ENCODE measurements around the gene PHC2. TPM values are rescaled to one million over a fixed set of nuclear protein-coding genes. Genes with fewer than 3 reads are reported as not detected.

PHC2 gene
- total RNA-seq, 2 experiments from 2014 or later = 34.0 to 35.0 TPM

GRCh38 chr1:33434363-33434750 lies 3.5 kb upstream of the PHC2 start:
- no peak overlapping the region for H2AFZ ChIP-seq (ENCODE audit: low read length)
- ChIA-PET CTCF (ENCODE audit: unreplicated experiment) (no interaction called here), POLR2A (no interaction called here)
- no peaks in the 10 kb centered on the region for H4K20me1 ChIP-seq (ENCODE audit: insufficient read depth, low read length)
- no peaks in the 10 kb centered on the region for H3K9me3 ChIP-seq (ENCODE audit: low read length)
- H3K79me2 ChIP-seq (ENCODE audit: insufficient read depth, low read depth, low read length) = no peaks in the 10 kb centered on the region
- peaks cover 5% of the 10 kb centered on the region for H3K4me1 ChIP-seq (ENCODE audit: insufficient read depth, low read length, poor library complexity, severe bottlenecking)
- no peaks in the 10 kb centered on the region for H3K9me2 ChIP-seq (ENCODE audit: insufficient read depth, low read length)
- H3K27ac ChIP-seq (ENCODE audit: low read depth, low read length, poor library complexity, severe bottlenecking) = no peak overlapping the region
- TF ChIP-seq EZH2phosphoT487 (IDR thresholded peaks at IDR 0.05; ENCODE audit: borderline replicate concordance, low read depth, low read length) (no peak), CTCF (conservative IDR thresholded peaks at IDR 0.05; ENCODE audit: low read length) (no peak)
- no peak overlapping the region for H3K4me3 ChIP-seq (ENCODE audit: low read depth, low read length, poor library complexity, severe bottlenecking)
- no TSS peak for BruUV-seq (replicated peaks)
- H3K36me3 ChIP-seq (ENCODE audit: insufficient read depth, low read length) = no peaks in the 10 kb centered on the region
- DNase-seq (ENCODE audit: low spot score) = no peak
- intact Hi-C loops (cut with micrococcal nuclease; ENCODE audit: unreplicated experiment) = no loop called here
- H3K4me2 ChIP-seq (ENCODE audit: low read length) = no peak overlapping the region

GRCh38 chr1:33433509-33434362 lies 2.8 kb upstream of the PHC2 start:
- intact Hi-C loops (cut with micrococcal nuclease; ENCODE audit: unreplicated experiment) = no loop called here
- BruUV-seq (replicated peaks) = no TSS peak
- no peak for DNase-seq (ENCODE audit: low spot score)
- Histone ChIP-seq H3K9me2 (ENCODE audit: insufficient read depth, low read length) (no peaks in the 10 kb centered on the region), H3K79me2 (ENCODE audit: insufficient read depth, low read depth, low read length) (no peaks in the 10 kb centered on the region), H3K4me3 (ENCODE audit: low read depth, low read length, poor library complexity, severe bottlenecking) (no peak overlapping the region), H4K20me1 (ENCODE audit: insufficient read depth, low read length) (no peaks in the 10 kb centered on the region), H3K9me3 (ENCODE audit: low read length) (no peaks in the 10 kb centered on the region), H3K27ac (ENCODE audit: low read depth, low read length, poor library complexity, severe bottlenecking) (no peak overlapping the region), H3K36me3 (ENCODE audit: insufficient read depth, low read length) (no peaks in the 10 kb centered on the region), H3K4me2 (ENCODE audit: low read length) (no peak overlapping the region), H3K4me1 (ENCODE audit: insufficient read depth, low read length, poor library complexity, severe bottlenecking) (peaks cover 5% of the 10 kb centered on the region), H2AFZ (ENCODE audit: low read length) (no peak overlapping the region)
- no peak for TF ChIP-seq EZH2phosphoT487 (IDR thresholded peaks at IDR 0.05; ENCODE audit: borderline replicate concordance, low read depth, low read length)
- no peak for TF ChIP-seq CTCF (conservative IDR thresholded peaks at IDR 0.05; ENCODE audit: low read length)
- POLR2A ChIA-PET = interaction anchor here (0.8 kb wide), 1 partner anchor 10 kb away, joined by 3 read pairs; no protein-coding TSS in a partner anchor
- CTCF ChIA-PET (ENCODE audit: unreplicated experiment) = interaction anchor here (0.6 kb wide), 1 partner anchor 202 kb away, joined by 3 read pairs; no protein-coding TSS in a partner anchor

Data from OCI-LY7 (cell line).